HG02885 (cell line): ENCODE results near the gene TCIRG1.
"Not testable (repeated sequence)": the region's sequence is repeated elsewhere in the genome, so short reads cannot be mapped to it uniquely, and the experiment has no call there.

Experiments
- ATAC-seq: cut with Tn5 transposase; IDR thresholded peaks from one replicate; pipeline ENCODE4 v1.9.1; 2021; ENCODE audit warnings: mild to moderate bottlenecking; ENCODE audit not compliant: unreplicated experiment, poor library complexity

Gene TCIRG1

DNA sequence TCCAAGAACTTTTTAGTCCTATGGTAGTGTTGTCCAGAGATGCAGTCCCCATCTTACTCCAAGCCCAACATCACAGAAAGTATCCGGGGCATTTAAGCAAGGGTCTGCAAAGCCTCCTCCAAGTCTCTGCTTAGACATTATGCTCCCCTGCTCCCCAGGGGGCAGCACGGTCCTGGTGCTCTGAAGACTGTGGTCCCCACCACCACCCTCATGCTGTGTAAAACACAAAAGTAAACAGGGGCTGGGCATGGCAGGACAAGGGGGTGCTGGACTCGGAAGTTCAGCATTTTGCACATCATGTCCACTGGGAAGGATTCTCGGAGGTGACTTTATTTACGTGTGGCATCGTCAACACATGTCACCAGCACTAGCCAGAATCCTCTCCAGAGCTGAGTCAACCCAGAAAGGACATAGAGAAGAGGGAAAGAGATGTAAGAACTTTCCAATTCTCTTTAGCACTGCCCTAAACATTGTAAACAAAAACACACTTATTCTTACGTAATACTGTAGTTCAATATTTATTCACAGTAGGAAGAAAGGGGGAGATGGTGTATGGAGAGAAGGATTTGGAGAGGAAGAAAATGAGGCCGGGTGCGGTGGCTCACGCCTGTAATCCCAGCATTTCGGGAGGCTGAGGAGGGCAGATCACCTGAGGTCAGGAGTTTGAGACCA lies 37.7 kb downstream of the TCIRG1 start:
- no peak for ATAC-seq

DNA sequence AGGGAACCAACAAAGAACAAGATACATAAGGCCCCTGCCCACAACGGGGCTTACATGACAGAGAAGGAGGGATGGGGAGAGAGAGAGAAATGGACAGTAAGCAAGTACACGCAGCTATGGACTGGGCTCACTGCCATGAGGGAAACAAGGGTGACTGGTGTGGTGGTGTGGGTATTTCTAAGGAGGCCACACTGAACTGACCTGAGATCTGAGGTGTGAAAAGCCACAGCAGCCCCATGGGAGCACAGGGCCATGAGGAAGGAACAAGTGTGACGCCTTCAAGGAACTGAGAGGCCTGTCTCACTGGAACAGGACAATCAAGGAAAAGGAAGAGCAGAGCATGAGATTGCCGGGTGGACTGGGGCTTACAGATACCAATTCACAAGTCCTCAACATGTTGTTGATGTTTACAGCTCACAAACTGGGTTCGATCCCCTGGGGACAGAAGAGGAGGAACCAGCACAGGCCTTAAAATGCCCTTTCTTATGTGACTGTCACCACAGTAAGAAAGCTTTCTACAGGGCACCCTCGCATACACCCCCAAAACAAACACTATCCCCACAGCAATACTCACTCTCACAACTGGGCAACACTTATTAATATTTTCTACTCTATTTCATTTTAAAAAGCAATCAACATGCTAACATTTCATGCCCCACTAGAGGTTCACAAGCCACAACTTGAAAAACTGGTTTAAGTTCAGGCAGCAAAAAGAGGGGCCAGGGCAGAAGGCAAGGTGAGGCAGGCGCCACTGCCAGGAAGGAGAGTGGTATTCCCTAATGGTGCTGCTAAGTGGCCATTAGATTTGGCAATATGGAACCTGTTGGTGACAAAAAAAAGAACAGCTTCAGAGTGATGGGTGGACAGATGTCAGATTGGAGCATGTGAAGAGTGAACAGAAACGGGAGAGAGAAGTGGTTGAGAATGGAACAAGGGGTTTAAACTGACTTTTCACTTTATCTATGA lies 39.1 kb downstream of the TCIRG1 start:
- no peak for ATAC-seq

DNA sequence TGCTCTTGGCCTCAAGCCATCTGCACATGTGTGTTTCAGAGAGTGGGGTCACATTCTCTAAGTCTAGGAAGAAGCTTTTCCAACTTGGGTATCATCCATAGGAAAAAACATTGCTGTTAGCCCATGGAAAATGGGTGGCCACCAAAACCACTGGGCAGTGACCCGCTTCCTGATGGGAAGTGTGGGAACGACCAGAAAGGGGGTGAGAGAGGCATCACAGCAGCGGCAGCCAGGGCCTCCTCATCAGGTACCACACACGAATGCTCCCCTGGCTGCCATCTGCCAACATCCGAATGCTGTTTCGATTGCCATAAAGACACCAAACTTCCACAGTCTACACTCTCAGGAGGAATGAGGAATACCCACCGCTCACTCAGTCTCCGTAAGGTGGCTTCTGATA lies 42.0 kb downstream of the TCIRG1 start:
- no peak for ATAC-seq

DNA sequence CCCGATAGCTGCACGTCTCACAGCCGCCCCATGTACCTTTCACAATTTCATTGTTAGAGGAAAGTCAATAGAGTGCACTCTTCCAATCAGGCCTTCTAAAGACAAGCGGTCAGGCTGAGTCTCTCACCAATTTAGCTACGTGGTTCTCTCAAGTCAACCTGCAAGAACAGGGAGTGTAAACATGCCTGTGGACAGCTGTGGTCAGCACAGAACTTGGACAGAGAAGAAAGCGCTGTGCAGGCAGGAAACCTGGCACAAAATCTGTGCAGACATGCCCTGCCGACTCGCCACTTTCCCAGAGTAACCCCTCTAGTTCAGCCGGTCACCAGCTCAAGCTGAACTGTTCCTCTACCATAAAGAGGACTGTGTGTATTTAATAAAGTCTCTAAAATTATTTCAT lies 42.9 kb downstream of the TCIRG1 start:
- ATAC-seq: no peak

GRCh38 chr11:68082481-68082880 lies 43.7 kb downstream of the TCIRG1 start:
- no peak for ATAC-seq

- ATAC-seq: no peak
Observed at GRCh38 chr11:68083517-68083916, 44.7 kb downstream of the TCIRG1 start.

DNA sequence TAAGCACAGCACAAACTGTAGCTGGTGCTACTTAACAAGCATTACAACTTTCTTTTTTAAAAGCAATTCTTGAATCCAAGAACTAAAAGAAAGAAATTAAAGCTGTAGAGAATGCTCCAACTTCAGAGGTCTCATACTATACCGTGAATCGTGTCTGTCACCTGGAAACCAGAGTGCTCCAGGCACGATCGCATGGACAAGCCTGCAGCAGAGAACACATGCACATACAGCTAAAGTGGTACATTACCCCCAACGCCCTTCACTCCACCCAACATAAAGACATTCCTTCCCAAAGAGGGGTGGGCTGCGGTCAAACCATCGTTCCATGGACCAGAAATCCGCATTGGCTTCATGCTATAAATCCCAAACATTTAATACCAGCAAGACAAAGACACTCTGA lies 50.9 kb downstream of the TCIRG1 start:
- no peak for ATAC-seq

- ATAC-seq: no peak
Observed at GRCh38 chr11:68090287-68090686, 51.5 kb downstream of the TCIRG1 start.

- no peak for ATAC-seq
Observed at GRCh38 chr11:68090706-68091105, 51.9 kb downstream of the TCIRG1 start.

- ATAC-seq: no peak
Observed at GRCh38 chr11:68092411-68092810, 53.6 kb downstream of the TCIRG1 start.

DNA sequence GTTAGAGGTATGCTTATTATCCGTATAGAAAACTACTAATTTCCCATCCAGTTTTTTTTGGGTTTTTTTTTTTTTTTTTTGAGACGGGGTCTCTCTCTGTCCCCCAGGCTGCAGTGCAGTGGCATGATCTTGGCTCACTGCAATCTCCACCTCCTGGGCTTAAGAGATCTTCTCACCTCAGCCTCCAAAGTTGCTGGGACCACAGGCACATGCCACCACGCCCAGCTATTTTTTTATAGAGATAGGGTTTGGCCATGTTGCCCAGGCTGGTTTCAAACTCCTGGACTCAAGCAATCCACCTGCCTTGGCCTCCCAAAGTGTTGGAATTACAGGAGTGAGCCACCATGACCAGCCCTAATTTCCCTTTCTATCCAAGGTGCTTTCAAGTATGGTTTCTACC lies 54.1 kb downstream of the TCIRG1 start:
- ATAC-seq: not testable (repeated sequence)

DNA sequence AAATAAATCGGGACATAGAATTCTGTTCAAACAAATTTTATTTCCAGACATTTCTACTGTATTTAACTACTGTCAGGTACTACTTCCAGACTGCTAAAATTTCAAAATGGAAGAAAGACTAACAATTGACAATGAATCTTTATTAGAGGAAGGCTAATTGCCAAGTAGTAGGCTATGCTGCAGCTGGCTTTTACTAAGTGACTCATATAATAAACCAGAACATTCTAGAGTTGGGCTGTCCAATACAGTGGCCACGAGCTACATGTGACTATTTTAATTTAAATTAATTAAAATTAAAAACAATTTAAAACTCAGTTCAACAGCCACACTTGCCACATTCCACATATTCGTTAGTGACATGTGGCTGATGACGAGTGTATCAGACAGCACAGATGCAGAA lies 54.7 kb downstream of the TCIRG1 start:
- no peak for ATAC-seq

- ATAC-seq: no peak
Observed at GRCh38 chr11:68096962-68097361, 58.1 kb downstream of the TCIRG1 start.

- ATAC-seq: no peak
Observed at GRCh38 chr11:68099057-68099456, 60.2 kb downstream of the TCIRG1 start.

DNA sequence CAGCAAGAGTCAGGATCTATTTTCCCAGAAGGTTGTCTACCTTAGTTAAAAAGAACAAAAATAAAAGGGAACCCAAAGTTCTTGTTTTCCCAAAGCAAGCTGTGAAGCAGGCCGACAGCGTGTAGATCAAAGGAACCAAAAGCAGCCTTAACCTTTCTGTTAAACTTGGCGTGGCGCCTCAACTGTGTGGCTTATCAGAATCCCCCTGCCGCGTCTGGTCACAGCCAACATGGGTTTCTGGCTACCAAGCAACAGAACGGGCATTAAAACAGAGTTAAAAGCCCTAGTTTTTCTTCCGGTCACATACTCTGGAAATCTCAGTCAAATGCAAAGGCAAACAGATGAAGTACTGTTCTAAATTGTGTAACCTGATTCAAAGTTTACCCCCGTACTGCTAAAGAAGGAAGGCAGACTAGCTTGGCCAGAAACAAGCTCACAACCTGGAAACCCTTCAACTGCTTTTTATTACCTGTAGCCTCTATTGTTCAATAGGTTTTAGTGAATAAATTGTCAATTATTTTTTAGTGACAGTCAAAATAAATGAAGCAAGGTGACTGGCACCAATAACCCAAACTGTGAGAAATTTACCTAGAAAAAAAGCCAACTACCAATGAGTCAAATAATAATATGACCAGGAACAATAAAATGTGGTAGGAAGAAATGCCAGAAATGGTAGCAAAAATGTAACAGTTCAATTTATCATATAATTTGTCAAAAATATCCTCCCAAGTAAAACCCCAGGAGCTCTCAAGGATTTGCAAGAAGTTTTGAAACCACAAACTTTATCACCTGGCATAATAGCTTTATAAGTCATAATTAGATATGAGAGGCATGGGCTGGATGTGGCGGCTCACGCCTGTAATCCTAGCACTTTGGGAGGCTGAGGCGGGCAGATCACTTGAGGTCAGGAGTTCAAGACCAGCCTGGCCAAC lies 60.9 kb downstream of the TCIRG1 start:
- ATAC-seq: peak; percentile 39
